ENCODE results near the gene AFG3L2.

DNA sequence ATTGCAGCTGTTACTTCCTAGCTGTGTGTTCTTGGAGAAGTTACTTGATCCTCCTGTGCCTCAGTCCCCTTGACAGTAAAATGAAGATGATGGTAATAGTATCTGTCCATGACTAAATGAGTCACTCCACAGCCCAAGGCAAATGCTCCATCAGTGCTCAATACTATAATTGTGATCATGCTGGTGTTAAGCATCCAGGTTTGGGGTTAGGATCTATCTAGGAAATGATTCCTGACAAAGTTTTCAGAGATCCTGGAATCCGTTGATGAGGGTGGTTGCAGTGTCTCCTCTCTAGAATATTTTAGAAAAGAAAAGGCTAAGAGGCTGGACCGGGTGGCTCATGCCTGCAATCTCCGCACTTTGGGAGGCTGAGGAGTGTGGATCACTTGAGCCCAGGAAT is 28.0 kb upstream of the AFG3L2 start:
- TF ChIP-seq, protein P1, sequence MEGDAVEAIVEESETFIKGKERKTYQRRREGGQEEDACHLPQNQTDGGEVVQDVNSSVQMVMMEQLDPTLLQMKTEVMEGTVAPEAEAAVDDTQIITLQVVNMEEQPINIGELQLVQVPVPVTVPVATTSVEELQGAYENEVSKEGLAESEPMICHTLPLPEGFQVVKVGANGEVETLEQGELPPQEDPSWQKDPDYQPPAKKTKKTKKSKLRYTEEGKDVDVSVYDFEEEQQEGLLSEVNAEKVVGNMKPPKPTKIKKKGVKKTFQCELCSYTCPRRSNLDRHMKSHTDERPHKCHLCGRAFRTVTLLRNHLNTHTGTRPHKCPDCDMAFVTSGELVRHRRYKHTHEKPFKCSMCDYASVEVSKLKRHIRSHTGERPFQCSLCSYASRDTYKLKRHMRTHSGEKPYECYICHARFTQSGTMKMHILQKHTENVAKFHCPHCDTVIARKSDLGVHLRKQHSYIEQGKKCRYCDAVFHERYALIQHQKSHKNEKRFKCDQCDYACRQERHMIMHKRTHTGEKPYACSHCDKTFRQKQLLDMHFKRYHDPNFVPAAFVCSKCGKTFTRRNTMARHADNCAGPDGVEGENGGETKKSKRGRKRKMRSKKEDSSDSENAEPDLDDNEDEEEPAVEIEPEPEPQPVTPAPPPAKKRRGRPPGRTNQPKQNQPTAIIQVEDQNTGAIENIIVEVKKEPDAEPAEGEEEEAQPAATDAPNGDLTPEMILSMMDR (IDR thresholded peaks at IDR 0.05), result no peak
- TF ChIP-seq POLR2A (IDR thresholded peaks at IDR 0.05), result no peak

All from adrenal gland (tissue), 5 donors.